Prostate gland (tissue), 2 donors: ENCODE results near the gene RAB1A. TPM values are rescaled to one million over a fixed set of nuclear protein-coding genes. Genes with fewer than 3 reads are reported as not detected.

Experiments
- DNase-seq: peaks from one replicate; pipeline ENCODE4 v3.0.0-alpha.2; 2019; ENCODE audit warnings: low spot score
- H3K27ac ChIP-seq, 2 donors: fragments of 200-600 bp; sonication (generic); 2 replicates each; pipeline ENCODE4 v1.5.1; 2017 to 2019
- H3K27me3 ChIP-seq: fragments of 200-600 bp; sonication (generic); replicated peaks from 2 replicates; pipeline ENCODE4 v1.5.1; 2019; ENCODE audit not compliant: insufficient read depth
- H3K36me3 ChIP-seq, 2 donors: fragments of 200-600 bp; sonication (generic); 1 replicate in 1 of 2; 2 replicates in 1 of 2; pipeline versions ENCODE4 v1.5.1 to v1.8.1; 2017 to 2019
- H3K4me1 ChIP-seq: fragments of 200-600 bp; sonication (generic); replicated peaks from 2 replicates; pipeline ENCODE4 v1.5.1; 2019
- H3K4me3 ChIP-seq, 2 donors: fragments of 200-600 bp; sonication (generic); 2 replicates each; pipeline ENCODE4 v1.5.1; 2017 to 2019
- H3K9me3 ChIP-seq: fragments of 200-600 bp; sonication (generic); 2 replicates; pipeline ENCODE4 v1.5.1; 2017
- POLR2A ChIP-seq: fragments of 450-650 bp; IDR thresholded peaks from one replicate; pipeline ENCODE4 v1.6.1; 2016; ENCODE audit warnings: antibody characterized with exemption, mild to moderate bottlenecking
- POLR2AphosphoS5 ChIP-seq: sonication (generic); formaldehyde crosslinking; IDR thresholded peaks from one replicate; pipeline ENCODE4 v1.6.1; 2017; ENCODE audit warnings: antibody characterized with exemption
- WGBS: methylation state at CpG from one replicate; pipeline ENCODE4 v1.1.5; 2018; 5-methylcytosine and 5-hydroxymethylcytosine counted together
- intact Hi-C: fragments of 100-400 bp; cut with DNase I; formaldehyde crosslinking; loops from one replicate; pipeline ENCODE4 v1.14.2; 2022
- total RNA-seq, 2 donors: library from RNA; depleted of rRNA; stranded (reverse); fragments of >200 nt; gene quantifications; one replicate each; pipeline ENCODE4 v1.1.0, GENCODE V29; 2016
- TF ChIP-seq, protein P1 (sequence below), 4 experiments: fragments of 200-600 bp in 2 of 4; fragments of 450-650 bp in 2 of 4; sonication (generic) in 2 of 4; IDR thresholded peaks; 1 replicate in 3 of 4; 2 replicates in 1 of 4; pipeline ENCODE4 v1.5.1; 2016 to 2019; ENCODE audit warnings: antibody characterized with exemption in 4 of 4, mild to moderate bottlenecking in 2 of 4, moderate library complexity in 2 of 4

Gene RAB1A
- total RNA-seq, 2 donors from 2014 or later: 50.3 to 67.6 TPM

DNA sequence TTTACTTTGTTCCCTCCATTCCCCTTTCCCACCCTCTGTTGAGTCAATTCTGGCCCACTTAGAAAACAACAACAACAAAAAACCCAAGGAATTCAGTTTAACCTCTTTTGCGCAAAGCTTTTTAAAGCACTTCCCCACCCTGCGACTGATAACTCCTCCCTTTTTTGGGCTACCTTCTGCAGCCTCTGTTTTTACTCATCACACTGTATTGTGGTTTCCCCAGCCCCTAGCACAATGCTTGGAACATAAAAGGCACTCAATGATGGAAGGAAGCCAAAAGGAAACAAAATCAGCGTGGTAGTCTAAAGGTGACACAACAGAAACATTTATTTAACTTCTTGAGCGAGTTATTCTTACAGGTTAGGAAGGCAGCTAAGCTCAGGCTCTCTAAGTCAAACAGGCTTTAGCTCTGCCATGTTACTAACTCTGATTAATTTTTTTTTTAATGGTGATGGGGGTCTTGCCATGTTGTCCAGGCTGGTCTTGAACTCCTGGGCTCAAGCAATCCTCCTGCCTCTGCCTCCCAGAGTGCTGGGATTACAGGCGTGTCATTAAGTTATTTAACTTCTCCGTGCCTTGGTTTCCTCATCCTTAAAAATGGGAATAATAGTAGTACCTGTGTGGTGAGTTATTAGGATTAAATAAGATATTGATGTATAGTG is 72.4 kb downstream of the RAB1A start:
- WGBS: 38% methylated on average over 6 of the region's 6 CpGs
- DNase-seq: no peak

DNA sequence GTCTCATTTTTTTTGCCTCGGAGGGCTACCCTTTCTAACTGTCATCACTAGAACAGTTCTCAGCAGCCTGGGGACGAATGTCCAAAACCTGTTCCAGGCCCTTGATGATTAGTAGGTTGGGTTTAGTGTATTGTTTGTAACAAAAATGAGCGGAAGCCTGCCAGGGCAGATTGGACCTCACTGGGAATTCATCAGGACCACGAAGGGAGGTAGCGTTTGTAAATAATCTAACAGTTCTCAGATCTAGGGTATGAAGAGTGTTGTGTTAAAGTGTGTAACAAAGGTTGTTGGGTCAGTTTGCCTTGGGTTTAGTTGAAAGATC is 72.9 kb downstream of the RAB1A start:
- Histone ChIP-seq H3K36me3 (no peaks in the 10 kb centered on the region), H3K4me1 (no peaks in the 10 kb centered on the region)
- intact Hi-C loops: loop anchor here (5.0 to 10.0 kb wide), 2 partner anchors 70 to 378 kb away; partner anchors contain the start of gene SPRED2

More for the DNA sequence above, 72.4 kb downstream of the RAB1A start:
- no peaks in the 10 kb centered on the region for H3K9me3 ChIP-seq
- TF ChIP-seq POLR2AphosphoS5 (peak; percentile 37), POLR2A (peak; percentile 24)
- TF ChIP-seq, protein P1, sequence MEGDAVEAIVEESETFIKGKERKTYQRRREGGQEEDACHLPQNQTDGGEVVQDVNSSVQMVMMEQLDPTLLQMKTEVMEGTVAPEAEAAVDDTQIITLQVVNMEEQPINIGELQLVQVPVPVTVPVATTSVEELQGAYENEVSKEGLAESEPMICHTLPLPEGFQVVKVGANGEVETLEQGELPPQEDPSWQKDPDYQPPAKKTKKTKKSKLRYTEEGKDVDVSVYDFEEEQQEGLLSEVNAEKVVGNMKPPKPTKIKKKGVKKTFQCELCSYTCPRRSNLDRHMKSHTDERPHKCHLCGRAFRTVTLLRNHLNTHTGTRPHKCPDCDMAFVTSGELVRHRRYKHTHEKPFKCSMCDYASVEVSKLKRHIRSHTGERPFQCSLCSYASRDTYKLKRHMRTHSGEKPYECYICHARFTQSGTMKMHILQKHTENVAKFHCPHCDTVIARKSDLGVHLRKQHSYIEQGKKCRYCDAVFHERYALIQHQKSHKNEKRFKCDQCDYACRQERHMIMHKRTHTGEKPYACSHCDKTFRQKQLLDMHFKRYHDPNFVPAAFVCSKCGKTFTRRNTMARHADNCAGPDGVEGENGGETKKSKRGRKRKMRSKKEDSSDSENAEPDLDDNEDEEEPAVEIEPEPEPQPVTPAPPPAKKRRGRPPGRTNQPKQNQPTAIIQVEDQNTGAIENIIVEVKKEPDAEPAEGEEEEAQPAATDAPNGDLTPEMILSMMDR (IDR thresholded peaks at IDR 0.05): no peak
- no peaks in the 10 kb centered on the region for H3K36me3 ChIP-seq
- peak overlapping the region; percentile 79 to 90 for H3K4me3 ChIP-seq
- intact Hi-C loops: loop anchor here (5.0 to 10.0 kb wide), 2 partner anchors 70 to 377 kb away; partner anchors contain the start of gene SPRED2
- H3K27ac ChIP-seq: peak overlapping the region; percentile 76 to 81
- no peaks in the 10 kb centered on the region for H3K4me1 ChIP-seq
- no peaks in the 10 kb centered on the region for H3K27me3 ChIP-seq

DNA sequence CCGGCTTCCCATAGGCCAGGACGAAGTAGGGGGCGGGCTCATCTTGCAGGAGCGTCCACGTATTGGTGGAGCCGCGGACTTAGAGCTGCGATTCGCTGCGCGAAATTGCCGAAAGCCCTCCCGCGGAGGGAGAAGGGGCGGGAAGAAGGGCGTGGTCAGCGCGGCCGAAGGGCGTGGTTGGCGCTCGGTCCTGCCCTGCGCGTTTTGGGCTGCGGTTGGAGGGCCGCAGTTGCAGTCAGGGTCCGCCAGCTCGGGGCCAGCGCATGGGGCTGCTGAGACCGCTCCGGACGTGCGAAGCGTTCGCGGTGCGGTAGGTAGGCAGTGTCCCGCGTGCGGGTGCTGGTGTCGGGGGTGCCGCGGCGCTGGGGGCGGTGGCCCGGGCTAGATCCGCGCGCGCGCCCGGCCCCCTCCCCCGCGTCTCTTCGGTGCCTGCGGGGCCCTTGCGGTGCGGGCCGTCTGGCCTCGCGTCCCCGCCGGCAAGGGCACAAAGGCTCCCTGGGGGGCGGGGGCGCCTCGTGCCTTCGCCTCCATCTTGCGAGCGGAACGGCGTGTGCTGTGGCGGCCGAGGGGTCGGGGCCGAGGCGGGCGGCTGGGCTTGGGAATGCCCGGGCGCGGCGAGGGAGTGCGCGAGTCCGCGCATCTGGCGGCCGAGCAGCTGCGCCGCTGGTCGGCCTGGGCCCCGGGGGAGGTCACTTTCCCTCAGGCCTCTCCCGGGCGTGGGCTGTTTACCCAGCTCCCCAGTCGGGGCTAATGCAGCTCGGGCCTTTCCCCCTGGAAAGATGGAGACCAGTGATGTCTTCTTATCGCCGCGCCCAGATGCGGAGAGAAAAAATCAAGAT is 73.5 kb downstream of the RAB1A start, which contains the start of gene CEP68:
Gene CEP68 (plus strand): TSS at position 202 of the 839 bp plus-strand sequence. CDS start 13,029 bp downstream, outside the sequence.
- WGBS: 0% methylated on average over 83 of the region's 99 CpGs
- Histone ChIP-seq H3K4me1 (no peaks in the 10 kb centered on the region), H3K36me3 (no peaks in the 10 kb centered on the region), H3K27ac (peak within 1 kb of the TSS; percentile 76 to 81), H3K27me3 (no peaks in the 10 kb centered on the region), H3K4me3 (peak within 1 kb of the TSS; percentile 79 to 90), H3K9me3 (no peaks in the 10 kb centered on the region)
- TF ChIP-seq, protein P1 (IDR thresholded peaks at IDR 0.05): peak in 2 of 4 experiments; percentile 20 to 34
- TF ChIP-seq POLR2AphosphoS5: peak; percentile 94
- peak; percentile 94 for TF ChIP-seq POLR2A
- peak; percentile 97 for DNase-seq
- intact Hi-C loops: loop anchor here (5.0 to 10.0 kb wide), 2 partner anchors 71 to 378 kb away; partner anchors contain the start of gene SPRED2

More for the DNA sequence above, 72.9 kb downstream of the RAB1A start:
- Histone ChIP-seq H3K27ac (peak overlapping the region; percentile 76 to 81), H3K4me3 (peak overlapping the region; percentile 79 to 90), H3K9me3 (no peaks in the 10 kb centered on the region), H3K27me3 (no peaks in the 10 kb centered on the region)
- no peak for DNase-seq
- no peak for TF ChIP-seq POLR2A
- TF ChIP-seq, protein P1 (IDR thresholded peaks at IDR 0.05): no peak
- no peak for TF ChIP-seq POLR2AphosphoS5
- 2% methylated on average over 5 of the region's 5 CpGs for WGBS

GRCh38 chr2:65055422-65056214 is 74.3 kb downstream of the RAB1A start:
- TF ChIP-seq POLR2A (no peak), POLR2AphosphoS5 (no peak)
- TF ChIP-seq, protein P1 (IDR thresholded peaks at IDR 0.05): no peak
- H3K9me3 ChIP-seq: no peaks in the 10 kb centered on the region
- H3K4me1 ChIP-seq: no peaks in the 10 kb centered on the region
- H3K36me3 ChIP-seq: no peaks in the 10 kb centered on the region
- H3K27ac ChIP-seq: peak overlapping the region; percentile 76 to 81
- intact Hi-C loops: loop anchor here (5.0 to 10.0 kb wide), 2 partner anchors 72 to 379 kb away; partner anchors contain the start of gene SPRED2
- 10% methylated on average over 42 of the region's 42 CpGs for WGBS
- H3K27me3 ChIP-seq: no peaks in the 10 kb centered on the region
- peak; percentile 40 for DNase-seq
- H3K4me3 ChIP-seq: peak overlapping the region; percentile 79 to 90
